ENCODE data around the gene COX10.
"Not testable (repeated sequence)": the region's sequence is repeated elsewhere in the genome, so short reads cannot be mapped to it uniquely, and the experiment has no call there.

DNA sequence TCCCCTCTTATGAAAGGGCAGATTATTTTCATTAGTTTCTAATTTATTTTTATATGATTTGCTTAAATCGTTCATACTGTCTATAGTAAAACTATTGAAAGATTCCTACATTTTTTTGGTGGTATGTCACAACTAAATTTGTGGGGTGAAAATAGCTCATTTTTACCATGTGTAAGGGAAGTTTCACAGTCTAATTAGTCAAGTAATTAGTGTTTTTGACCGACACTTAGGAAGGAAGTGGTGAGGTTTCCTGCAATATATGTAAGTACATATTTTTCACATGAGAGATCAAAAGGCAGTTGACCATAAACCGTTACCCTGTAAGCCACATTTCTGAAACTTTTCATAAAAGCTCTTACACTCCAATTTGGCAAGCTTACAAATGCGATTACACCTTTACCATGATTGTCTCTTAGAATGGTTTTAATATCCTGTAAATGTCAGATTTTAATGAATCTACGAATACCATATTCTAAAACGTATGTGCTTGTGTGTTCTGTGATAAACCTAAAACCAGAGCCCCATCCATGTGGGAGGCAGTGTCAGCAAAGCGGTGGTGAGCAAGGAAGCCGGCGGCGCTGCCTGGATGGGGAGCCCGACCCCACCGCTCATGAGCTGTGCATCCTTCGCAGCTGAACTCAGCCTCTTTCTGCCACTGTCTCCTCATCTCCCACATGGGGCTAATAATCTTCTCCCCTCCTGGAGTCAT, 123.5 kb downstream of the COX10 start:
- TF ChIP-seq, protein P1, sequence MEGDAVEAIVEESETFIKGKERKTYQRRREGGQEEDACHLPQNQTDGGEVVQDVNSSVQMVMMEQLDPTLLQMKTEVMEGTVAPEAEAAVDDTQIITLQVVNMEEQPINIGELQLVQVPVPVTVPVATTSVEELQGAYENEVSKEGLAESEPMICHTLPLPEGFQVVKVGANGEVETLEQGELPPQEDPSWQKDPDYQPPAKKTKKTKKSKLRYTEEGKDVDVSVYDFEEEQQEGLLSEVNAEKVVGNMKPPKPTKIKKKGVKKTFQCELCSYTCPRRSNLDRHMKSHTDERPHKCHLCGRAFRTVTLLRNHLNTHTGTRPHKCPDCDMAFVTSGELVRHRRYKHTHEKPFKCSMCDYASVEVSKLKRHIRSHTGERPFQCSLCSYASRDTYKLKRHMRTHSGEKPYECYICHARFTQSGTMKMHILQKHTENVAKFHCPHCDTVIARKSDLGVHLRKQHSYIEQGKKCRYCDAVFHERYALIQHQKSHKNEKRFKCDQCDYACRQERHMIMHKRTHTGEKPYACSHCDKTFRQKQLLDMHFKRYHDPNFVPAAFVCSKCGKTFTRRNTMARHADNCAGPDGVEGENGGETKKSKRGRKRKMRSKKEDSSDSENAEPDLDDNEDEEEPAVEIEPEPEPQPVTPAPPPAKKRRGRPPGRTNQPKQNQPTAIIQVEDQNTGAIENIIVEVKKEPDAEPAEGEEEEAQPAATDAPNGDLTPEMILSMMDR (conservative IDR thresholded peaks at IDR 0.05) = not testable (repeated sequence)
- not testable (repeated sequence) for TF ChIP-seq ZFX (IDR thresholded peaks at IDR 0.05)
